PC-9 (cell line): ENCODE data around the gene CDK5RAP1. TPM values are rescaled to one million over a fixed set of nuclear protein-coding genes. Genes with fewer than 3 reads are reported as not detected.

Experiments used
- BruUV-seq: library from RNA; stranded (reverse); fragments of 400-500 nt; replicated peaks from 2 replicates; lab custom pipeline; 2021; lab: Mats Ljungman, UMichigan
- CTCF ChIA-PET: fragments of 300-600 bp; sonication (Branson Sonifier 250); formaldehyde crosslinking; loops from one replicate; lab custom pipeline; 2022; ENCODE audit warnings: antibody characterized with exemption; lab: Charles Lee
- POLR2A ChIA-PET: fragments of 300-600 bp; sonication (Branson Sonifier 250); formaldehyde crosslinking; loops from one replicate; lab custom pipeline; 2022; ENCODE audit warnings: antibody characterized with exemption; ENCODE audit not compliant: unreplicated experiment; lab: Charles Lee
- DNase-seq, 2 experiments: peaks; one replicate each; pipeline versions ENCODE4 v3.0.0 to v3.0.0-alpha.2; 2015 to 2022; ENCODE audit warnings: mixed read lengths in 1 of 2
- H2AFZ ChIP-seq: fragments of 200-600 bp; sonication (generic); 2 replicates; pipeline ENCODE4 v1.8.1; 2017; ENCODE audit warnings: antibody characterized with exemption
- H3F3A ChIP-seq: fragments of 200-600 bp; sonication (generic); 2 replicates; pipeline ENCODE4 v1.8.1; 2017; ENCODE audit warnings: antibody characterized with exemption, mild to moderate bottlenecking, low read depth; ENCODE audit not compliant: insufficient read depth
- H3K27ac ChIP-seq: fragments of 200-600 bp; sonication (generic); 2 replicates; pipeline ENCODE4 v1.6.1; 2016; ENCODE audit warnings: mixed run types
- H3K27me3 ChIP-seq: fragments of 200-600 bp; sonication (generic); 2 replicates; pipeline ENCODE4 v1.6.1; 2016; ENCODE audit warnings: low read depth, mixed run types; ENCODE audit not compliant: insufficient read depth
- H3K36me3 ChIP-seq: fragments of 200-600 bp; sonication (generic); 2 replicates; pipeline ENCODE4 v1.6.1; 2016; ENCODE audit warnings: low read depth, mixed run types
- H3K4me1 ChIP-seq: fragments of 200-600 bp; sonication (generic); replicated peaks from 2 replicates; pipeline ENCODE4 v1.6.1; 2016; ENCODE audit warnings: mixed run types; ENCODE audit not compliant: insufficient read depth
- H3K4me2 ChIP-seq: fragments of 200-600 bp; sonication (generic); 2 replicates; pipeline ENCODE4 v1.6.1; 2017; ENCODE audit warnings: mixed run types
- H3K4me3 ChIP-seq: fragments of 200-600 bp; sonication (generic); 2 replicates; pipeline ENCODE4 v1.6.1; 2016; ENCODE audit warnings: mixed run types
- H3K79me2 ChIP-seq: fragments of 200-600 bp; sonication (generic); 2 replicates; pipeline ENCODE4 v1.6.1; 2017; ENCODE audit warnings: low read depth, mixed run types
- H3K9me2 ChIP-seq: fragments of 200-600 bp; sonication (generic); 2 replicates; pipeline ENCODE4 v1.8.1; 2017; ENCODE audit warnings: mild to moderate bottlenecking; ENCODE audit not compliant: insufficient read depth
- H3K9me3 ChIP-seq: fragments of 200-600 bp; sonication (generic); 2 replicates; pipeline ENCODE4 v1.8.1; 2016; ENCODE audit warnings: low read depth; ENCODE audit not compliant: insufficient read depth
- H4K20me1 ChIP-seq: fragments of 200-600 bp; sonication (generic); 2 replicates; pipeline ENCODE4 v1.8.1; 2017; ENCODE audit not compliant: insufficient read depth
- CTCF ChIP-seq: fragments of 200-600 bp; sonication (generic); conservative IDR thresholded peaks from 2 replicates; pipeline ENCODE4 v1.6.1; 2017; ENCODE audit warnings: mixed run types, antibody characterized with exemption, mild to moderate bottlenecking, moderate library complexity
- EZH2 ChIP-seq: fragments of 200-600 bp; sonication (generic); IDR thresholded peaks from 2 replicates; pipeline ENCODE4 v1.8.0; 2017; ENCODE audit warnings: antibody characterized with exemption, low read depth
- intact Hi-C: fragments of 100-400 bp; cut with micrococcal nuclease; formaldehyde crosslinking; loops from one replicate; pipeline ENCODE4 v1.10.0; 2022; ENCODE audit not compliant: unreplicated experiment
- total RNA-seq: library from RNA; stranded (reverse); gene quantifications from 2 replicates; pipeline ENCODE4 v1.2.3, GENCODE V29; 2021

Gene CDK5RAP1
- total RNA-seq, 1 experiment from 2014 or later, result 45.3 TPM

- Histone ChIP-seq H3K9me3 (no peaks in the 10 kb centered on the region), H3K9me2 (no peaks in the 10 kb centered on the region), H4K20me1 (no peaks in the 10 kb centered on the region), H3K27ac (no peak overlapping the region), H3K36me3 (no peaks in the 10 kb centered on the region), H3F3A (0 out of 2 replicates have a peak, but pooled peaks cover 3% of the 10 kb centered on the region), H2AFZ (no peak overlapping the region), H3K4me2 (no peak overlapping the region), H3K4me1 (no peaks in the 10 kb centered on the region), H3K4me3 (no peak overlapping the region), H3K27me3 (no peaks in the 10 kb centered on the region), H3K79me2 (no peaks in the 10 kb centered on the region)
- POLR2A ChIA-PET, result no interaction called here
- intact Hi-C loops, result no loop called here
- no peak for TF ChIP-seq CTCF
- no peak for TF ChIP-seq EZH2
- BruUV-seq, result no TSS peak
- no peak for DNase-seq
- CTCF ChIA-PET, result interaction anchor here (0.7 kb wide), 1 partner anchor 10 kb away, joined by 3 read pairs; no protein-coding TSS in a partner anchor
Measured at GRCh38 chr20:33410081-33410742, 8.9 kb upstream of the CDK5RAP1 start.

- no peaks in the 10 kb centered on the region for H4K20me1 ChIP-seq
- ChIA-PET POLR2A (no interaction called here), CTCF (interaction anchor here (0.7 kb wide), 1 partner anchor 11 kb away, joined by 3 read pairs; no protein-coding TSS in a partner anchor)
- no peaks in the 10 kb centered on the region for H3K79me2 ChIP-seq
- no peak overlapping the region for H3K27ac ChIP-seq
- no peak overlapping the region for H2AFZ ChIP-seq
- BruUV-seq, result no TSS peak
- 0 out of 2 replicates have a peak, but pooled peaks cover 3% of the 10 kb centered on the region for H3F3A ChIP-seq
- no peaks in the 10 kb centered on the region for H3K9me3 ChIP-seq
- intact Hi-C loops, result no loop called here
- no peak for DNase-seq
- no peaks in the 10 kb centered on the region for H3K27me3 ChIP-seq
- H3K9me2 ChIP-seq, result no peaks in the 10 kb centered on the region
- no peak overlapping the region for H3K4me3 ChIP-seq
- no peaks in the 10 kb centered on the region for H3K36me3 ChIP-seq
- H3K4me1 ChIP-seq, result no peaks in the 10 kb centered on the region
- TF ChIP-seq CTCF (no peak), EZH2 (no peak)
- no peak overlapping the region for H3K4me2 ChIP-seq
Measured at GRCh38 chr20:33408716-33409654, 7.7 kb upstream of the CDK5RAP1 start.

GRCh38 chr20:33408313-33408712 lies 7.0 kb upstream of the CDK5RAP1 start:
- H3K27ac ChIP-seq, result no peak overlapping the region
- H3K9me2 ChIP-seq, result no peaks in the 10 kb centered on the region
- no peaks in the 10 kb centered on the region for H3K36me3 ChIP-seq
- H3K27me3 ChIP-seq, result no peaks in the 10 kb centered on the region
- no peak overlapping the region for H3K4me3 ChIP-seq
- POLR2A ChIA-PET, result no interaction called here
- TF ChIP-seq CTCF (no peak), EZH2 (no peak)
- DNase-seq, result no peak
- H3K4me1 ChIP-seq, result no peaks in the 10 kb centered on the region
- H2AFZ ChIP-seq, result no peak overlapping the region
- 0 out of 2 replicates have a peak, but pooled peaks cover 3% of the 10 kb centered on the region for H3F3A ChIP-seq
- no peak overlapping the region for H3K4me2 ChIP-seq
- no TSS peak for BruUV-seq
- intact Hi-C loops, result no loop called here
- no peaks in the 10 kb centered on the region for H3K9me3 ChIP-seq
- no peaks in the 10 kb centered on the region for H3K79me2 ChIP-seq
- CTCF ChIA-PET, result no interaction called here
- H4K20me1 ChIP-seq, result no peaks in the 10 kb centered on the region
